Esophagus muscularis mucosa (tissue), 3 donors: ENCODE results near the gene TIGAR.

Experiments used
- CTCF ChIP-seq, 3 experiments: fragments of 200-600 bp in 2 of 3; fragments of 450-650 bp in 1 of 3; sonication (generic) in 2 of 3; IDR thresholded peaks; one replicate each; pipeline ENCODE4 v1.5.1; 2017 to 2019; ENCODE audit warnings: antibody characterized with exemption in 3 of 3, mild to moderate bottlenecking in 2 of 3, moderate library complexity in 1 of 3
- POLR2AphosphoS5 ChIP-seq, 2 donors: sonication (generic); formaldehyde crosslinking; IDR thresholded peaks; one replicate each; pipeline ENCODE4 v1.6.1; 2017; ENCODE audit warnings: antibody characterized with exemption in 2 of 2

DNA sequence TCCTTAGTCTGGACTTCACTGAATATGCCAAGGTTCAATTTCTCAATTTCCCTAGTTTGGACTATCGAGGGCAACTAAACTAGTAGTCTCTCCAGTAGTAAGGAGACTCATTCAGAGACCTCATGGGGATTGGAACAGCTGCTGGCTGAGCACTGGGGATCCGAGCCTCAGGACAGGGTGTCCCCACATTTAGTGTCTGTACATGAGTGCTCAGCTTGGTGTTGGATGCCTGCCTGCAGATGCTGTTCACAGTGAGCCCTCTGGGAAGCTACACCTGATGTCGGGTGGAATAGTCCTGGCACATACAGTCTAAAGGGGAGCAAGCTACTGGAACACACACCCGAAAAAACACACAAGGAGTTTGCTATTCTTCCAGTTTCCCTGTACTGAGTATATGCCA, 59.3 kb downstream of the TIGAR start:
- no peak for TF ChIP-seq CTCF (IDR thresholded peaks at IDR 0.05)
- no peak for TF ChIP-seq POLR2AphosphoS5 (IDR thresholded peaks at IDR 0.05)
